ENCODE data around the gene SLC12A6. TPM values are rescaled to one million over a fixed set of nuclear protein-coding genes. Genes with fewer than 3 reads are reported as not detected.

SLC12A6 gene
- total and polyA plus RNA-seq, 2 of the 13 experiments (the other 11 are each of a cell fraction or from before 2014, with no cell fraction given), result 15.2 to 30.1 TPM

- TF ChIP-seq ZBTB37 (CRISPR knock-in tag; IDR thresholded peaks at IDR 0.05) (no peak), TCF7 (IDR thresholded peaks at IDR 0.05; ENCODE audit: low read depth) (no peak), NR2F6 (IDR thresholded peaks at IDR 0.05) (no peak), NR2F6 (CRISPR knock-in tag; IDR thresholded peaks at IDR 0.05) (no peak), TCF7L2 (IDR thresholded peaks at IDR 0.05; ENCODE audit: low read depth, low read length) (no peak), ZBTB4 (CRISPR knock-in tag; IDR thresholded peaks at IDR 0.05; ENCODE audit: borderline replicate concordance) (0 out of 2 replicates have a peak, but pooled peaks have one; percentile 18), FOXO1 (CRISPR knock-in tag; IDR thresholded peaks at IDR 0.05) (no peak; the same call in 1 of the 2 replicates), ATF7 (IDR thresholded peaks at IDR 0.05) (no peak), ATF7 (CRISPR knock-in tag; IDR thresholded peaks at IDR 0.05) (no peak), KLF11 (CRISPR knock-in tag; IDR thresholded peaks at IDR 0.05) (no peak), PCBP1 (IDR thresholded peaks at IDR 0.05; ENCODE audit: borderline replicate concordance, low read depth, low read length) (no peak), ZNF777 (CRISPR knock-in tag; IDR thresholded peaks at IDR 0.05) (peak; percentile 73), ZNF678 (CRISPR knock-in tag; IDR thresholded peaks at IDR 0.05) (no peak), HCFC1 (IDR thresholded peaks at IDR 0.05; ENCODE audit: low read depth, low read length) (no peak), CHD2 (IDR thresholded peaks at IDR 0.05; ENCODE audit: low read depth, low read length) (no peak), AGO1 (IDR thresholded peaks at IDR 0.05; ENCODE audit: low read depth, low read length, poor library complexity, severe bottlenecking) (no peak), ATF6 (CRISPR knock-in tag; conservative IDR thresholded peaks at IDR 0.05) (peak; percentile 54; the same call in 1 of the 2 replicates), ZNF816 (CRISPR knock-in tag; IDR thresholded peaks at IDR 0.05; ENCODE audit: borderline replicate concordance) (no peak), GPBP1L1 (CRISPR knock-in tag; IDR thresholded peaks at IDR 0.05) (no peak), ZNF614 (CRISPR knock-in tag; IDR thresholded peaks at IDR 0.05; ENCODE audit: borderline replicate concordance) (0 out of 2 replicates have a peak, but pooled peaks have one; percentile 55), NONO (IDR thresholded peaks at IDR 0.05) (no peak), NONO (CRISPR knock-in tag; conservative IDR thresholded peaks at IDR 0.05) (peak; percentile 89)
Measured at GRCh38 chr15:34367101-34368081, 29.8 kb upstream of the SLC12A6 start, which contains the start of gene LPCAT4 (continued).

All from HepG2 (cell line).